Mucosa of descending colon (tissue), 3 donors: ENCODE measurements around the gene HERC5. TPM values are rescaled to one million over a fixed set of nuclear protein-coding genes. Genes with fewer than 3 reads are reported as not detected.

Experiments used
- ATAC-seq: fragments of 200-7000 bp; cut with Tn5 transposase; one replicate; pipeline ENCODE4 v1.9.1; 2020; ENCODE audit warnings: mild to moderate bottlenecking, moderate library complexity
- DNase-seq, 3 donors: peaks; one replicate each; pipeline ENCODE4 v3.0.0-alpha.2; 2020
- H3K36me3 ChIP-seq: fragments of 200-600 bp; one replicate; pipeline ENCODE4 v1.8.0; 2021; ENCODE audit warnings: low read depth, mild to moderate bottlenecking
- H3K4me1 ChIP-seq: fragments of 200-600 bp; one replicate; pipeline ENCODE4 v1.8.0; 2021; ENCODE audit warnings: low read depth, mild to moderate bottlenecking
- H3K4me3 ChIP-seq: fragments of 200-600 bp; one replicate; pipeline ENCODE4 v1.8.0; 2021; ENCODE audit warnings: mild to moderate bottlenecking
- H3K9me3 ChIP-seq: fragments of 200-600 bp; one replicate; pipeline ENCODE4 v1.8.0; 2021; ENCODE audit warnings: mild to moderate bottlenecking
- intact Hi-C, 2 donors: fragments of 100-400 bp; cut with DNase I in 1 of 2; cut with micrococcal nuclease in 1 of 2; formaldehyde crosslinking; loops; one replicate each; pipeline versions ENCODE4 v1.11.0 to v1.11.1; 2022; cut with DNase I, micrococcal nuclease
- total RNA-seq, 3 donors: library from RNA; stranded (reverse); fragmentation: NEBNext Ultra II Directional in 2 of 3; extraction: Animal tissue kit (Norgen Biotek cat#: 25700) in 2 of 3; gene quantifications; one replicate each; pipeline versions ENCODE4 v1.2.1 to v1.2.4, GENCODE V29; 2021 to 2023
- TF ChIP-seq, protein P1 (sequence below): fragments of 200-600 bp; IDR thresholded peaks from one replicate; pipeline ENCODE4 v1.8.0; 2022; ENCODE audit warnings: antibody characterized with exemption, mild to moderate bottlenecking
- donor health status: DM: no; HTN: no; CAD: no; lungs with moderate emphysema.
- donor health status: DM: no; HTN: no; CAD: no.
- donor health status: DM: no; HTN: yes; CAD: no.

HERC5 gene
- total RNA-seq, 3 donors from 2014 or later: 1.8 to 4.0 (median 1.9) TPM

DNA sequence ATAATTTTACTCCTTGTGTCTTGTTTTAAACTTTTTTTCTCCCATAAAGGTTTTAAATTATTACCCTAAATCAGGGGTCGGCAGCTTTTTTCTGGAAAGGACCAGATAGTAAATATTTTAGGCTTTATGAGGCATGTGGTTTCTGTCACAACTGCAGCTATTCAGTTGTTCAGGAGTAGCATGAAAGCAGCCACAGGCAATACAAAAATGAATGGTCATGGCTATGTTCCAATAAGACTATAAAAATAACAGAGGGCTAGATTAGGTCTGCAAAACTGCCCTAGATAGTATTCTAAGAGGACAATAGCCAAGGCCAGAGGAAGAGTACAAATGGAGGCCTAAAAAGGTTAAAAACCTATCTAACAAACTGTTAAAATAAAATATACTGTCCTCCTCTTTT, 24.6 kb downstream of the HERC5 start:
- intact Hi-C loops: no loop called here
- DNase-seq (no peak), ATAC-seq (no peak)
- no peak overlapping the region for H3K4me3 ChIP-seq
- no peaks in the 10 kb centered on the region for H3K36me3 ChIP-seq
- TF ChIP-seq, protein P1, sequence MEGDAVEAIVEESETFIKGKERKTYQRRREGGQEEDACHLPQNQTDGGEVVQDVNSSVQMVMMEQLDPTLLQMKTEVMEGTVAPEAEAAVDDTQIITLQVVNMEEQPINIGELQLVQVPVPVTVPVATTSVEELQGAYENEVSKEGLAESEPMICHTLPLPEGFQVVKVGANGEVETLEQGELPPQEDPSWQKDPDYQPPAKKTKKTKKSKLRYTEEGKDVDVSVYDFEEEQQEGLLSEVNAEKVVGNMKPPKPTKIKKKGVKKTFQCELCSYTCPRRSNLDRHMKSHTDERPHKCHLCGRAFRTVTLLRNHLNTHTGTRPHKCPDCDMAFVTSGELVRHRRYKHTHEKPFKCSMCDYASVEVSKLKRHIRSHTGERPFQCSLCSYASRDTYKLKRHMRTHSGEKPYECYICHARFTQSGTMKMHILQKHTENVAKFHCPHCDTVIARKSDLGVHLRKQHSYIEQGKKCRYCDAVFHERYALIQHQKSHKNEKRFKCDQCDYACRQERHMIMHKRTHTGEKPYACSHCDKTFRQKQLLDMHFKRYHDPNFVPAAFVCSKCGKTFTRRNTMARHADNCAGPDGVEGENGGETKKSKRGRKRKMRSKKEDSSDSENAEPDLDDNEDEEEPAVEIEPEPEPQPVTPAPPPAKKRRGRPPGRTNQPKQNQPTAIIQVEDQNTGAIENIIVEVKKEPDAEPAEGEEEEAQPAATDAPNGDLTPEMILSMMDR: no peak
- H3K9me3 ChIP-seq: no peaks in the 10 kb centered on the region
- no peaks in the 10 kb centered on the region for H3K4me1 ChIP-seq

DNA sequence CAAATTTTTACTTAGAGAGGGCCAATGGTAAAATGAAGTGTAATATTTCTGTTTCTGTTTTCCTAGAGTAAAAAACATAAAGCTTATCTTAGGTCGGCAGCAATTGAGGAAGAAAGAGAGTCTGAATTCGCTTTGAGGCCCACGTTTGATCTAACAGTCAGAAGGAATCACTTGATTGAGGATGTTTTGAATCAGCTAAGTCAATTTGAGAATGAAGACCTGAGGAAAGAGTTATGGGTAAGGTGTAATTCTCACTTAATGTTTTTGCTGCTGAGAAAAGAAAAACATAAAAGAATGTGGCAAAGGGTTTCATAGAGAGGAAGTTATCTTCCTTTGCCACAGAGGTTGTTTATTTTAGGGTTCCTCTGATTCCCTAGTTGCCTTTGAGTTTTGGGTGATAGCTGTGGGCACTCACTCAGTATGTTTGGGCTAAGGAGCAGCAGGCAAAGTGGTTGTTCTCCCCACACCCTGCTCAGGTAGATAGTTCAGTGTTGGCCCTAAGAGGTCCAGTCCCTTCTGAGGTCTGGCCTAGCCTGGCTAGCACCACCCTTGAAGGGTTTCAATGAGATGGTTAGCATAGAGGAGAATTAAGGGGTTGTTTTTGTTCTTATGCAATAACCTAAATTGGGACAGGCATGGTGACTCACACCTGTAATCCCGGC, 32.3 kb downstream of the HERC5 start:
- no peaks in the 10 kb centered on the region for H3K4me1 ChIP-seq
- ATAC-seq (no peak), DNase-seq (no peak)
- TF ChIP-seq, protein P1: no peak
- no peaks in the 10 kb centered on the region for H3K36me3 ChIP-seq
- no peaks in the 10 kb centered on the region for H3K9me3 ChIP-seq
- intact Hi-C loops: no loop called here
- no peak overlapping the region for H3K4me3 ChIP-seq

DNA sequence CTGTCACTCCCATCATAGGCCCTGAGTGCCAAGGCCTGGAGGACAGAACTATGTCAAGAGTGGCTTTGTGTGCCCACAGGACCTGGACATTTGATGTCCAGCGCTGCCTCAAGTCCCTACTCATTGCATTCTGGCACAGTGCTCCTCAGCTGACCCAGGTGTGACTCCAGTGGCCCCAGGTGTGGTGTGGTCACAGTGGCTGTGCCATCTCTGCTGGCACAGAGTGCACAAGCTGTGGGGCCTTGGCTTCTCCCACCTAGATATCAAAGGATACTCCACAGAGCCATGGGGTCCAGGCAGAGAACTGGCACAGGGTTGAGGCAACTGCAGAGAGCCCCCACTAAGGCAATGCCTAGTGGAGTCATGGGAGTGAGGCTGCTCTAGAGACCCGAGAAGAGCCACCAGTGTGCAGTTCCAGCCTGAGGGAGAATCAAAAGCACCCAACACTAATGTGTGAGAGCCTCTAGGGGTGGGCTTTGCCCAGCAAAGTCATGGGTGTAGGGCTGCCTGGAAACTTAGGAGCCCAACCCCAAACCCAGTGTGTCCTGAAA, 41.0 kb downstream of the HERC5 start:
- intact Hi-C loops: no loop called here
- DNase-seq (no peak), ATAC-seq (no peak)
- Histone ChIP-seq H3K36me3 (no peaks in the 10 kb centered on the region), H3K4me1 (no peaks in the 10 kb centered on the region), H3K4me3 (no peak overlapping the region), H3K9me3 (no peaks in the 10 kb centered on the region)
- TF ChIP-seq, protein P1: no peak

DNA sequence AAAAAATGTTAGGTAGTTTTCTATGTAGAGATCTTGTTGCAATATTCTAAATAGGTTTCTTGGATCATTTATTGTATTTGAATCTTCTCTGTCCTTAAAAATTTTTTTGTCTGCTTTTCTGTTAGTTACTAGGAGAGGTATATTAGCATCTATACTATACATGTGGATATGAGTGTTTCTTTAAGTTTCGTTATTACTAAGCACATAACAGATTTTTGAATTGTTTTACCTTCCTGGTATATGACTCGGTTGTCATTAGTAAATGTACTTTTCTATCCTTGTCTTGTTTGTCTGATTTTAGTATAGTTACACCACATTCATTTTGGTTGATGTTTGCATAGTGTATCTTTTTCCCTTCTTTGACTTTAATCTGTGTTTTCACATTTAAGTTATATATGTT, 46.4 kb downstream of the HERC5 start:
- Histone ChIP-seq H3K4me1 (no peaks in the 10 kb centered on the region), H3K9me3 (no peaks in the 10 kb centered on the region), H3K4me3 (no peak overlapping the region), H3K36me3 (no peaks in the 10 kb centered on the region)
- DNase-seq (no peak), ATAC-seq (no peak)
- TF ChIP-seq, protein P1: no peak
- intact Hi-C loops: no loop called here

DNA sequence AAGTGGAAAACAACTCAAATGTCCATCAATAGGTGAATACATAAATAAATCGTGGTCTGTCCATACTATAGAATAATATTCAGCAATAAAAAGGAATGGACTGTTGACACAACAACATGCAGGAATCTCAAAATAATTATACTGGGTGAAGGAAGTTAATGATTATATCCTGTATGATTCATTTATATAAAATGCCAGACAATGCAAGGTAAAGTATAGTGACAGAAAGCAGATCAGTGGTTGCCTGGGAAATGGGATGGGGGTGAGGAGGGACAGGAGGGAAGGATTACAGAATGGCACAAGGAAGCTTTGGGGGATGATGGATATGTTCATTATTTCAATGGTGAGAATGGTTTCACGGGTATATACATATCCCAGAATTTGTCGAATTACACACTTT, 54.3 kb downstream of the HERC5 start:
- DNase-seq (no peak), ATAC-seq (no peak)
- intact Hi-C loops: loop anchor here in 1 of 2 donors (10.0 kb wide), 1 partner anchor 296 kb away; no protein-coding TSS in a partner anchor
- Histone ChIP-seq H3K9me3 (no peaks in the 10 kb centered on the region), H3K4me1 (peaks cover 6% of the 10 kb centered on the region), H3K36me3 (no peaks in the 10 kb centered on the region), H3K4me3 (no peak overlapping the region)
- TF ChIP-seq, protein P1: no peak
